ENCODE results near the gene SHC2. TPM values are rescaled to one million over a fixed set of nuclear protein-coding genes. Genes with fewer than 3 reads are reported as not detected.

SHC2 gene
- total RNA-seq, 1 experiment from 2014 or later: 16.6 TPM

- H3K56ac ChIP-seq (ENCODE audit: insufficient read length, low read depth, low read length): no peak overlapping the region
- H3K9ac ChIP-seq (ENCODE audit: extremely low read depth, insufficient read length, low read length): no peak overlapping the region
- peaks cover 27% of the 10 kb centered on the region for H3K27me3 Mint-ChIP-seq (ENCODE audit: low read depth)
- WGBS (ENCODE audit: extremely low coverage, insufficient read length, low lambda C conversion rate): no CpG with 5 or more reads among the region's 7 CpGs
- H4K20me1 ChIP-seq (ENCODE audit: control insufficient read depth, insufficient read depth, insufficient read length): no peaks in the 10 kb centered on the region
- H3K79me1 ChIP-seq (ENCODE audit: insufficient read depth, low read depth, low read length, poor library complexity, severe bottlenecking): no peaks in the 10 kb centered on the region
- no peak overlapping the region for H4K8ac ChIP-seq (replicated peaks; ENCODE audit: insufficient read length, low read depth, low read length)
- H3K4me1 Mint-ChIP-seq: peaks cover 0 to 7% of the 10 kb centered on the region in 2 experiments; a peak in 1 of 4 replicates
- H3K18ac ChIP-seq (ENCODE audit: insufficient read length, low read depth, low read length): no peak overlapping the region
- no peak overlapping the region for H2BK20ac ChIP-seq (ENCODE audit: low read depth, low read length, poor library complexity, severe bottlenecking)
- no peaks in the 10 kb centered on the region for H3K79me2 ChIP-seq (ENCODE audit: insufficient read depth, low read length)
- H3K14ac ChIP-seq (ENCODE audit: insufficient read depth, low read length): no peak overlapping the region
- no peak overlapping the region for H3K4me2 ChIP-seq (ENCODE audit: insufficient read depth, insufficient read length, low read length)
- H3K9me3 ChIP-seq (ENCODE audit: control insufficient read depth, low read depth, low read length): no peaks in the 10 kb centered on the region
- peaks cover 0 to 4% (median 3%) of the 10 kb centered on the region in 3 experiments; a peak in 4 of 7 replicates for H3K36me3 Mint-ChIP-seq (ENCODE audit: insufficient read depth in 1 of 3, low read depth in 3 of 3)
- DNase-seq: no peak
- H3K9me3 Mint-ChIP-seq: peaks cover 3 to 4% of the 10 kb centered on the region in 2 experiments; a peak in 3 of 5 replicates
- H4K91ac ChIP-seq (ENCODE audit: insufficient read length, low read depth, low read length): no peak overlapping the region
- H4K5ac ChIP-seq (ENCODE audit: insufficient read length, low read depth, low read length): no peak overlapping the region
- no peak overlapping the region for H2BK120ac ChIP-seq (ENCODE audit: low read depth, low read length, poor library complexity, severe bottlenecking)
- no peak overlapping the region for H2BK12ac ChIP-seq (ENCODE audit: insufficient read length, low read depth, low read length)
- no peak overlapping the region for H2AFZ ChIP-seq (ENCODE audit: low read length)
- no peak overlapping the region for H2BK5ac ChIP-seq (ENCODE audit: insufficient read length, low read length)
- no peak overlapping the region for H3K23ac ChIP-seq (ENCODE audit: insufficient read length, low read depth, low read length)
- H3K4ac ChIP-seq (ENCODE audit: low read depth, low read length): no peak overlapping the region
- H2AK5ac ChIP-seq (ENCODE audit: insufficient read length, low read length): no peak overlapping the region
- H3K23me2 ChIP-seq (ENCODE audit: insufficient read length, low read depth, low read length, poor library complexity, severe bottlenecking): no peaks in the 10 kb centered on the region
- no peak overlapping the region for H2BK15ac ChIP-seq (ENCODE audit: low read depth, low read length)
- no peaks in the 10 kb centered on the region for H3K4me1 ChIP-seq (ENCODE audit: insufficient read depth, low read length)
- H3K27me3 ChIP-seq (ENCODE audit: insufficient read depth, low read length): no peaks in the 10 kb centered on the region; the same call in 1 of the 2 replicates
- H3K4me3 Mint-ChIP-seq: no peak overlapping the region
- no peak overlapping the region for H3T11ph ChIP-seq (ENCODE audit: low read length)
- H3K27ac ChIP-seq (ENCODE audit: insufficient read length, low read depth, low read length): no peak overlapping the region
- TF ChIP-seq, protein P1, sequence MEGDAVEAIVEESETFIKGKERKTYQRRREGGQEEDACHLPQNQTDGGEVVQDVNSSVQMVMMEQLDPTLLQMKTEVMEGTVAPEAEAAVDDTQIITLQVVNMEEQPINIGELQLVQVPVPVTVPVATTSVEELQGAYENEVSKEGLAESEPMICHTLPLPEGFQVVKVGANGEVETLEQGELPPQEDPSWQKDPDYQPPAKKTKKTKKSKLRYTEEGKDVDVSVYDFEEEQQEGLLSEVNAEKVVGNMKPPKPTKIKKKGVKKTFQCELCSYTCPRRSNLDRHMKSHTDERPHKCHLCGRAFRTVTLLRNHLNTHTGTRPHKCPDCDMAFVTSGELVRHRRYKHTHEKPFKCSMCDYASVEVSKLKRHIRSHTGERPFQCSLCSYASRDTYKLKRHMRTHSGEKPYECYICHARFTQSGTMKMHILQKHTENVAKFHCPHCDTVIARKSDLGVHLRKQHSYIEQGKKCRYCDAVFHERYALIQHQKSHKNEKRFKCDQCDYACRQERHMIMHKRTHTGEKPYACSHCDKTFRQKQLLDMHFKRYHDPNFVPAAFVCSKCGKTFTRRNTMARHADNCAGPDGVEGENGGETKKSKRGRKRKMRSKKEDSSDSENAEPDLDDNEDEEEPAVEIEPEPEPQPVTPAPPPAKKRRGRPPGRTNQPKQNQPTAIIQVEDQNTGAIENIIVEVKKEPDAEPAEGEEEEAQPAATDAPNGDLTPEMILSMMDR (conservative IDR thresholded peaks at IDR 0.05): no peak
- H3K27ac Mint-ChIP-seq: no peak overlapping the region; a peak in 1 of 7 replicates
These were observed 92.2 kb downstream of the SHC2 start for GRCh38 chr19:368630-369024.
